MM.1S (cell line): ENCODE results near the gene KIAA1549.

Source experiments
- EZH2 ChIP-seq: fragments of 300-600 bp; sonication (generic); optimal IDR thresholded peaks from 2 replicates; pipeline ENCODE3; 2017; ENCODE audit warnings: low read depth, mild to moderate bottlenecking, antibody characterized with exemption, low read length, mixed read lengths
- EZH2phosphoT487 ChIP-seq: fragments of 300-600 bp; sonication (generic); IDR thresholded peaks from 2 replicates; pipeline ENCODE4 v1.6.1; 2018; ENCODE audit warnings: antibody characterized with exemption, low read length
- TF ChIP-seq, protein P1 (sequence below): fragments of 300-600 bp; sonication (generic); IDR thresholded peaks from 2 replicates; pipeline ENCODE4 v1.5.1; 2016; ENCODE audit warnings: antibody characterized with exemption, low read length, mixed read lengths

DNA sequence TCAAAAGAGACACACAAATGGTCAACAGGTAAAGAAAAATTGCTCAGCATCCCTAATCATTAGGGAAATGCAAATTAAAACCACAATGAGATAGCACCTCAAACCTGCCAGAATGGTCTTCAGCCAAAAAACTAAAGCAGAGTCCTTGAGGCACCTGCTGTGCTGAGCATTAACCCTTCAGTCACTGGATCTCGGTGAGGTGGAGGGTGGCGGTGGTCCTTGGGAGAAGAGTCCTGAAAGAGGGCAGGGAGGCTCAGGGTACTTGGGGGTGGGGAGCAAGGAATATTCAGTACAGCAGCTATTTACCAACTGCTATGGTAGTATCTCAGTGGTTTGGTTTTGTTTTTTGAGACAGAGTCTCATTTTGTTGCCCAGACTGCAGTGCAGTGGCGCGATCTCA is 7.1 kb downstream of the KIAA1549 start:
- TF ChIP-seq, protein P1, sequence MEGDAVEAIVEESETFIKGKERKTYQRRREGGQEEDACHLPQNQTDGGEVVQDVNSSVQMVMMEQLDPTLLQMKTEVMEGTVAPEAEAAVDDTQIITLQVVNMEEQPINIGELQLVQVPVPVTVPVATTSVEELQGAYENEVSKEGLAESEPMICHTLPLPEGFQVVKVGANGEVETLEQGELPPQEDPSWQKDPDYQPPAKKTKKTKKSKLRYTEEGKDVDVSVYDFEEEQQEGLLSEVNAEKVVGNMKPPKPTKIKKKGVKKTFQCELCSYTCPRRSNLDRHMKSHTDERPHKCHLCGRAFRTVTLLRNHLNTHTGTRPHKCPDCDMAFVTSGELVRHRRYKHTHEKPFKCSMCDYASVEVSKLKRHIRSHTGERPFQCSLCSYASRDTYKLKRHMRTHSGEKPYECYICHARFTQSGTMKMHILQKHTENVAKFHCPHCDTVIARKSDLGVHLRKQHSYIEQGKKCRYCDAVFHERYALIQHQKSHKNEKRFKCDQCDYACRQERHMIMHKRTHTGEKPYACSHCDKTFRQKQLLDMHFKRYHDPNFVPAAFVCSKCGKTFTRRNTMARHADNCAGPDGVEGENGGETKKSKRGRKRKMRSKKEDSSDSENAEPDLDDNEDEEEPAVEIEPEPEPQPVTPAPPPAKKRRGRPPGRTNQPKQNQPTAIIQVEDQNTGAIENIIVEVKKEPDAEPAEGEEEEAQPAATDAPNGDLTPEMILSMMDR = no peak
- TF ChIP-seq EZH2phosphoT487 (no peak), EZH2 (no peak)
